SU-DHL-6 (cell line): ENCODE data around the gene RTBDN.

ENCODE experiments used
- CTCF ChIP-seq: fragments of 200-600 bp; sonication (generic); IDR thresholded peaks from one replicate; pipeline ENCODE4 v1.5.1; 2017; ENCODE audit warnings: antibody characterized with exemption, mild to moderate bottlenecking, low read length, moderate library complexity; ENCODE audit not compliant: insufficient read depth, poor library complexity, severe bottlenecking
- EZH2phosphoT487 ChIP-seq: fragments of 200-600 bp; sonication (generic), shearing (Covaris generic); conservative IDR thresholded peaks from 2 replicates; pipeline ENCODE4 v1.6.1; 2018; ENCODE audit warnings: mild to moderate bottlenecking, antibody characterized with exemption, low read length, moderate library complexity, mixed read lengths

GRCh38 chr19:12784871-12785430 lies 49.4 kb downstream of the RTBDN start:
- TF ChIP-seq CTCF (no peak), EZH2phosphoT487 (no peak)
